ENCODE results near the gene L3MBTL4.

- no peak for TF ChIP-seq CTCF (IDR thresholded peaks at IDR 0.05)
- TF ChIP-seq POLR2AphosphoS5 (IDR thresholded peaks at IDR 0.05; ENCODE audit: low read depth, low read length): no peak
- TF ChIP-seq REST (IDR thresholded peaks at IDR 0.05; ENCODE audit: insufficient read depth in 1 of 2, low read depth in 2 of 2, low read length in 1 of 2): no peak
- TF ChIP-seq SIN3A (IDR thresholded peaks at IDR 0.05; ENCODE audit: borderline replicate concordance, insufficient read depth, low read depth, low read length): no peak
- no peak for TF ChIP-seq TCF7L2 (IDR thresholded peaks at IDR 0.05; ENCODE audit: low read depth, low read length)
Observed at GRCh38 chr18:6373187-6373586, 41.5 kb downstream of the L3MBTL4 start.

Data from Panc1 (cell line).